ENCODE results near the gene CFAP97D1.

GRCh38 chr17:43754947-43755346 lies 25.3 kb upstream of the CFAP97D1 start:
- TF ChIP-seq, protein P1, sequence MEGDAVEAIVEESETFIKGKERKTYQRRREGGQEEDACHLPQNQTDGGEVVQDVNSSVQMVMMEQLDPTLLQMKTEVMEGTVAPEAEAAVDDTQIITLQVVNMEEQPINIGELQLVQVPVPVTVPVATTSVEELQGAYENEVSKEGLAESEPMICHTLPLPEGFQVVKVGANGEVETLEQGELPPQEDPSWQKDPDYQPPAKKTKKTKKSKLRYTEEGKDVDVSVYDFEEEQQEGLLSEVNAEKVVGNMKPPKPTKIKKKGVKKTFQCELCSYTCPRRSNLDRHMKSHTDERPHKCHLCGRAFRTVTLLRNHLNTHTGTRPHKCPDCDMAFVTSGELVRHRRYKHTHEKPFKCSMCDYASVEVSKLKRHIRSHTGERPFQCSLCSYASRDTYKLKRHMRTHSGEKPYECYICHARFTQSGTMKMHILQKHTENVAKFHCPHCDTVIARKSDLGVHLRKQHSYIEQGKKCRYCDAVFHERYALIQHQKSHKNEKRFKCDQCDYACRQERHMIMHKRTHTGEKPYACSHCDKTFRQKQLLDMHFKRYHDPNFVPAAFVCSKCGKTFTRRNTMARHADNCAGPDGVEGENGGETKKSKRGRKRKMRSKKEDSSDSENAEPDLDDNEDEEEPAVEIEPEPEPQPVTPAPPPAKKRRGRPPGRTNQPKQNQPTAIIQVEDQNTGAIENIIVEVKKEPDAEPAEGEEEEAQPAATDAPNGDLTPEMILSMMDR (IDR thresholded peaks at IDR 0.05; ENCODE audit: insufficient read depth, low read length, poor library complexity, severe bottlenecking) = no peak
- TF ChIP-seq EZH2phosphoT487 (conservative IDR thresholded peaks at IDR 0.05; ENCODE audit: low read length) = no peak
